Type B pancreatic cell (in vitro differentiated cells): ENCODE data around the gene SHQ1. TPM values are rescaled to one million over a fixed set of nuclear protein-coding genes. Genes with fewer than 3 reads are reported as not detected.

Source experiments
- DNase-seq: peaks from one replicate; pipeline ENCODE4 v3.0.0; 2021; ENCODE audit warnings: mixed read lengths; ENCODE audit not compliant: unreplicated experiment; ENCODE audit errors: extremely low spot score
- H3K27ac Mint-ChIP-seq: 2 replicates; pipeline ENCODE4 v1.8.0; 2021; ENCODE audit warnings: mild to moderate bottlenecking, mixed read lengths
- H3K27me3 Mint-ChIP-seq: 2 replicates; pipeline ENCODE4 v1.8.0; 2021; ENCODE audit warnings: mixed read lengths
- H3K36me3 Mint-ChIP-seq: 2 replicates; pipeline ENCODE4 v1.8.0; 2021; ENCODE audit warnings: mixed read lengths
- H3K4me1 Mint-ChIP-seq: one replicate; pipeline ENCODE4 v1.8.0; 2021; ENCODE audit warnings: mixed read lengths; ENCODE audit not compliant: unreplicated experiment
- H3K4me3 Mint-ChIP-seq: 2 replicates; pipeline ENCODE4 v1.8.0; 2021; ENCODE audit warnings: mild to moderate bottlenecking, mixed read lengths
- H3K9me3 Mint-ChIP-seq: 2 replicates; pipeline ENCODE4 v1.8.0; 2021; ENCODE audit warnings: mixed read lengths
- CTCF ChIP-seq: fragments of 200-600 bp; sonication (generic); conservative IDR thresholded peaks from 2 replicates; pipeline ENCODE4 v1.5.0; 2021; ENCODE audit warnings: antibody characterized with exemption, mild to moderate bottlenecking
- total RNA-seq: library from RNA; stranded (reverse); gene quantifications from 2 replicates; pipeline ENCODE4 v1.2.1, GENCODE V29; 2021; ENCODE audit warnings: low replicate concordance

Gene SHQ1
- total RNA-seq, 1 donor from 2014 or later = 22.9 TPM

- no peak overlapping the region for H3K4me3 Mint-ChIP-seq
- no peak for DNase-seq
- TF ChIP-seq CTCF = no peak
- peaks cover 43% of the 10 kb centered on the region for H3K4me1 Mint-ChIP-seq
- H3K27ac Mint-ChIP-seq = no peak overlapping the region
- no peaks in the 10 kb centered on the region for H3K9me3 Mint-ChIP-seq
- H3K27me3 Mint-ChIP-seq = peaks cover 11% of the 10 kb centered on the region
- H3K36me3 Mint-ChIP-seq = no peaks in the 10 kb centered on the region
Observed at GRCh38 chr3:72892081-72892775, 44.0 kb upstream of the SHQ1 start.

- no peaks in the 10 kb centered on the region for H3K36me3 Mint-ChIP-seq
- H3K9me3 Mint-ChIP-seq = no peaks in the 10 kb centered on the region
- peak overlapping the region; percentile 69 for H3K4me3 Mint-ChIP-seq
- DNase-seq = no peak
- peaks cover 15% of the 10 kb centered on the region for H3K27me3 Mint-ChIP-seq
- TF ChIP-seq CTCF = no peak
- peaks cover 43% of the 10 kb centered on the region for H3K4me1 Mint-ChIP-seq
- peak overlapping the region; percentile 32 for H3K27ac Mint-ChIP-seq
Observed at GRCh38 chr3:72891053-72891855, 43.0 kb upstream of the SHQ1 start.

GRCh38 chr3:72890166-72890925 is 42.1 kb upstream of the SHQ1 start:
- H3K36me3 Mint-ChIP-seq = no peaks in the 10 kb centered on the region
- peaks cover 15% of the 10 kb centered on the region for H3K27me3 Mint-ChIP-seq
- H3K4me3 Mint-ChIP-seq = peak overlapping the region; percentile 20
- no peaks in the 10 kb centered on the region for H3K9me3 Mint-ChIP-seq
- DNase-seq = no peak
- peak overlapping the region; percentile 32 for H3K27ac Mint-ChIP-seq
- peaks cover 43% of the 10 kb centered on the region for H3K4me1 Mint-ChIP-seq
- no peak for TF ChIP-seq CTCF

- Mint-ChIP-seq H3K27ac (peak overlapping the region; percentile 25), H3K9me3 (no peaks in the 10 kb centered on the region), H3K36me3 (no peaks in the 10 kb centered on the region), H3K4me1 (peaks cover 43% of the 10 kb centered on the region), H3K4me3 (peak overlapping the region; percentile 87), H3K27me3 (peaks cover 15% of the 10 kb centered on the region)
- no peak for TF ChIP-seq CTCF
- DNase-seq = no peak
Observed at GRCh38 chr3:72889310-72890165, 41.3 kb upstream of the SHQ1 start.
